Fibroblast of upper back skin (primary cell): ENCODE results near the gene RPL39L.
"Not testable (repeated sequence)": the region's sequence is repeated elsewhere in the genome, so short reads cannot be mapped to it uniquely, and the experiment has no call there.

ENCODE experiments used
- DNase-seq: peaks from one replicate; pipeline ENCODE4 v3.0.0-alpha.2; 2013

The RPL39L gene

DNA sequence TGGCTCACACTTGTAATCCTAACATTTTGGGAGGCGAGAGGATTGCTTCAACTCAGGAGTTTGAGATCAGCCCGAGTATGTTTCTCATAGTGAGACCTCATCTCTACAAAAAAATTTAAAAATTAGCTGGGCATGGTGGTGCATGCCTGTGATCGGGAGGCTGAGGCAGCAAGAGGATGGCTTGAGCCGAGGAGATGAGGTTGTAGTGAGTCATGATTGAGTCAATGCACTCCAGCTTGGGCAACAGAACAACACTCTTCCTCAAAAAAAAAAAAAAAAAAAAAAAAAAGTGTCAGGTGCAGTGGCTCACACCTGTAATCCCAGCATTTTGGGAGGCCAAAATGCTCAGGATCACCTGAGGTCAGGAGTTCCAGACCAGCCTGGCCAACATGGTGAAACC is 2.4 kb downstream of the RPL39L start:
- DNase-seq: peak; percentile 28

DNA sequence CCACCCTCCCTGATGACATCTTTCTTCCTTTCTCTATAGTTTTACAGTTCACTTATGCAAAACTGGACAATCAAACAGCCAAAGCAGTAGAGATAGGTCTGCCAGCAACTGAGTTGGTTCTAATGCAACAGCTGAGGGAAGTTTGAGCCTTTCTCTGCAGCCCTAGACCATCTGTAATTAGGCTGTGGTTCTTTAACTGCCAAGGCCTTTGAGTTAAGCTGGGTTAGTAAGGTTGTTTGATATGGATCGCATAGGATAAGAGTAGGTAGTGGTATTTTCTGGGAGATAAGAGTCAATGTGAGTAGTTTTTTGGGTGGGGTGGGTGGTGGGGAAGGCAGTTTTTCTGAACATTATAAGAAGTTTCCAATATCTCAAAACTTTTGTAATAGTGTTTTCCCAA is 3.0 kb downstream of the RPL39L start:
- DNase-seq: no peak

DNA sequence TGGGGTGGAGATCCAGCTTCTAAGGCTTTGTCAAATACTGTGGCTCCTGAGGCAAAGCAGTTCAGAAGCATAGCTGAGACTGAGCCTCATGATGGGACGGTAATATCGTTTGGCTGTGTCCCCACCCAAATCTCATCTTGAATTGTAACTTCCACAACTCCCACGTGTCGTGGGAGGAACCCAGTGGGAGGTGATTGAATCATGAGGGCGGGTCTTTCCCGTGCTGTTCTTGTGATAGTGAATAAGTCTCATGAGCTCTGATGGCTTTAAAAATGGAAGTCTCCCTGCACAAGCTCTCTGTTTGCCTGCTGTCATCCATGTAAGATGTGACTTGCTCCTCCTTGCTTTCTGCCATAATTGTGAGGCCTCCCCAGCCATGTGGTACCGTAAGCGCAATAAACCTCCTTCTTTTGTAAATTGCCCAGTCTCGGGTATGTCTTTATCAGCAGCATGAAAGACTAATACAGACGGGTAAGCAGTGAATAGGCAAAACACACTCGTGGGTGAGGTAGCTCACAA is 4.1 kb downstream of the RPL39L start:
- not testable (repeated sequence) for DNase-seq

DNA sequence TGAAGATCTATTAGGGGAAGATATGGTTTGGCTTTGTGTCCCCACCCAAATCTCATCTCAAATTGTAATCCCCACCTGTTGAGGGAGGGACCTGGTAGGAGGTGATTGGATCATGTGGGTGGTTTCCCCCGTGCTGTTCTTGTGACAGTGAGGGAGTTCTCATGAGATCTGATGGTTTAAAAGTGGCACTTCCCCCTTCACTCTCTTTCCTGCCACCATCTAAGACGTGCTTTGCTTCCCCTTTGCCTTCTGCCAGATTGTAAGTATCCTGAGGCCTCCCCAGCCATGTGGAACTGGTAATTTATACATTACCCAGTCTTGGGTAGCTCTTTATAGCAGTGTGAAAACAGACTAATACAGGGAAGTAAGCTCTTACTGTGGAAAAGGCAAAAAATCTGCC is 6.1 kb downstream of the RPL39L start:
- not testable (repeated sequence) for DNase-seq

DNA sequence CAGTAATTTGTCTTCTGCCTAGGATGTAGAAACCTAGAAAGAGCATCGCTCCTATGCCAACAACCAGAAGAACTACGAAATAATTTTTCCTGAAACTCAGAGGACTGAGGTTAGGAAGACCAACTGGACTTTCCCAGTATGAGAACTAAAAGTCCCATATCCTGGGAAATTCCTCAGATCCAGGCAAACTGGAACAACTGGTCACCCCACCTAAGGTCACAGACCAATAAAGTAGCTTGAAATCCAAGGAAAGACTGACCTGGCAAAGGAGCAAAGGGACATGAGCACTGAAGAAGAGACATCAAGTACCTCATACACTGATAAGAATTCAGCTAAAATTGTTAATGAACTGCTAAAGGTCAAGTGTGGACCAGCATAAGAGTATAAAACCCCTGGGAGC is 6.6 kb downstream of the RPL39L start:
- DNase-seq: no peak

DNA sequence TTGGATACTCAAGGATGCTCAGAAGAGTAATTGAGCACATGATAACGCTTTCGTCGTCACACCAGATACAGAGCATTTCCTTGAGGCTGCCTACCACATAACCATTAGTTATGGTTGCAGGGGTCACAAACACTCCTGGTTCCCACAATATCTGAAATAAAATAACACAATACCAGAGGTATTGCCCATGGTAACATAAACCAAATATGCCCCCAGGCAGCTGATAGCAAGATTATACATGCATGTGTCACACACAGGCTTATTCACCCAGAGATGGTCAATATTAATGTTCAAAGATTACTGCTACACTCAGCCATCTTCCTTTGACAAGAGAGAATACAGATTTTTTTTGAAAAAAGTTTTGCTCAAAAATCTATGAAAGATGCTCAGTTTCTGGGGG is 7.3 kb downstream of the RPL39L start:
- DNase-seq: no peak

DNA sequence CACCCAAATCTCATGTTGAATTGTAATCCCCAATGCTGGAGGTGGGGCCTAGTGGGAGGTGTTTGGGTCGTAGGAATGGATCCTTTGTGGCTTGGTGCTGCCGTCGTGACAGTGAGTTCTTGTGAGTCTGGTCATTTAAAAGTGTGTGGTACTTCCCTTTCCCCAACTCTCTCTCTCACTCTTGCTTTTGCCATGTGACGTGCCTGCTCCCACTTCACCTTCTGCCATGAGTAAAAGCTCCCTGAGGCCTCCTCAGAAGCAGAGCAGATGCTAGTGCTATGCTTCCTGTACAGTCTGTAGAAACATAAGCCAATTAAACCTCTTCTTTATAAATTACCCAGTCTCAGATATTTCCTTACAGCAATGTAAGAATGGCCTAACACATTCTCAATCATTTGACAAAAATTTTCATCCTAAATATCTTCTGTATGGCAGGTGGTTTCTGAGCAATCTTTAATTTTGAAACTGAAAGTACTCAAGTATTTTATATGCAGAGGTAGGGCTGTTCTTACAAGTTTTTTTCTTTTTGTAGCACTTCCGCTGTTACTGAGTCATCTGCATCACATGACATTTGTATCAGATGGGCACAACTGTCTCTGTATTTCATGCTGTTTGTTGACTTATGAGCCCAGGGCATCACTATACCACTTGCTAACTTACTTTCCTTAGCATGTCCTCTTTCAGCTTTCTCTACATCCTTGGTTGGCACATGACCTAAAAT is 8.8 kb downstream of the RPL39L start:
- DNase-seq: peak; percentile 13

DNA sequence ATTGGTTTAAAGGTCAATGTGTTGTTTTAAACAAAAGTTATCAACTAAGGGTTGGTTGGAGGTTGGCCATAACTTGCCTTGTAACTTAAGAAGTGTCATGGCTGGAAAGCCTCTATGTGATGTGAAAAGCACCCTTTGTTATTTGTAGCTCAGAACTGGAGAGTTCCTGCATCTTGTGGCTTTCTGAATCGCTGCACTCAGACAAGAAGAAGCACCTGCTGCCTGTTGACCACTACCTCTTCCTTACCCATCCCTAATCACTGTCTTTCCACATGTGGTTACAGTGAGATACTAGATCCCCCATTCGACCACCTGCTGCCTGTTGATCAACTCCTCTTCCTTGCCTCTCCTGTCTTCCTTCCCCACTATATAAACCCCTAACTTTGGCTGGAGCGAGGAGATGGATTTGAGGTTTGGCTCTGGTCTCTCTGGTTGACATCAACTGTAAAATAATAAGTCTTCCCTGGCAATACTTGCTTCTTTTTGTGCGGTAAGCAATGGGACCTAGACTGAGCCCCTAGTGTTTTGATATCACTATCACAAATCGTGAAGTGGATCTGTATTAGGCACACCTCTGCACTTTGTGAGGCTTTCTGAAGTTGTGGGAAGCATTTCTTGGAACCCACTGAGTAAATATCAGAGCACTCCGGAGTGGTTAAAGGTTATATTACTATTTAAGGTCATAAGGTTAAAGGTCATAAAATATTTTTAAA is 13.8 kb downstream of the RPL39L start:
- no peak for DNase-seq

DNA sequence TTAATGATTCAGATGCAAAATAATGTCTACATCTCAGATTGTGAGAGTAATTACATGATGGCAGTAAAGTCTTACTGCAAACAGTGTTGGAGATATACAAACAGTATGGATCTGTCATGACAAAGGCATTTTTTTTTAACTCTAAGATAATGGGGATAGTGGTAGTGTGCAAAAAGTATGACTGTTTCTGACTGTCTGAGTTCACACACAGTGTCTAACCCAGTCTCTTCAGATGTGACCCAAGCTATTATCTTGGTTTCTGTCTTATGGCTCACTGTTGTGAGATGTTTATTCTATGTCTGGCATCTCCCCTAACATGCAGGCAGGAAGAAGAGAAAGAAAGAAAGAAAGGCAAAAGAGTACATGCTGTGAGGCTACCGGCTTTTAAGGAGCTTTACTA is 17.0 kb downstream of the RPL39L start:
- no peak for DNase-seq

DNA sequence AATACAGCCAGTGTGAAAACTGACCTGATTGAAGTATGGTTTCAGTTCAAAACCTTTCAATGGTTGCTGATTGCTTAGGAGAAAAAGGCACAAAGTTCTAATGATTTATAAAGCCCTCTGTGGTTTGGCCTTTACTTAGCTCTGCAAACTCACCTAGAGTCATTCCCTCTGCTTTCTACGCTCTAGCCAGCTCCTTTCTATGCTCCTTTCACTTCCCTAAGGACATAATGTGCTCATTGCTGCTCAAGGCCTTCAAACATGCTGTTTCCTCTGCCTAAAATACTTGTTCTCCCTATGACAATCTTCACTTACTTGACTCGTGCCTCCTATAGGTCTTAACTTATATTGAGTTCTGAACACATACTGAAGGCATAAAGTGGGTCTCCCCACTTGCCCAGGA is 19.0 kb downstream of the RPL39L start:
- DNase-seq: no peak

DNA sequence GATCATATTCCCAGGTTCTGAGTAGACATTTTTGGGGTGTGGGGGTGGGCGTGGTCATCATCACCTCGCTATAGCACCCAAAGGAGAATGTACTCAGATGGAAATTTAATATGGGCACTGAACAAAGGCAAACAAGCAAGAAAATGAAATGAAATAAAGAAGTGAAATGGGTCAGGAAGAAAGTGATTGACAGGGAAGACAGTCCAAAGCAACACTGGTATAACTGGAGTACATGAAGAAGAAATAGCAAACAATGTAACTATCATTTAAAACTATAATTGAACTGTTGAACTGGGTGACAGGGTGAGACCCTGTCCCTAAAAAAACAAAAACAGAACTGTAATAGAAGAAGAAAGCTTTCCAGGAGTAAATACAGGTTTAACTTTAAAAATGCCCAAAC is 24.8 kb downstream of the RPL39L start:
- no peak for DNase-seq

DNA sequence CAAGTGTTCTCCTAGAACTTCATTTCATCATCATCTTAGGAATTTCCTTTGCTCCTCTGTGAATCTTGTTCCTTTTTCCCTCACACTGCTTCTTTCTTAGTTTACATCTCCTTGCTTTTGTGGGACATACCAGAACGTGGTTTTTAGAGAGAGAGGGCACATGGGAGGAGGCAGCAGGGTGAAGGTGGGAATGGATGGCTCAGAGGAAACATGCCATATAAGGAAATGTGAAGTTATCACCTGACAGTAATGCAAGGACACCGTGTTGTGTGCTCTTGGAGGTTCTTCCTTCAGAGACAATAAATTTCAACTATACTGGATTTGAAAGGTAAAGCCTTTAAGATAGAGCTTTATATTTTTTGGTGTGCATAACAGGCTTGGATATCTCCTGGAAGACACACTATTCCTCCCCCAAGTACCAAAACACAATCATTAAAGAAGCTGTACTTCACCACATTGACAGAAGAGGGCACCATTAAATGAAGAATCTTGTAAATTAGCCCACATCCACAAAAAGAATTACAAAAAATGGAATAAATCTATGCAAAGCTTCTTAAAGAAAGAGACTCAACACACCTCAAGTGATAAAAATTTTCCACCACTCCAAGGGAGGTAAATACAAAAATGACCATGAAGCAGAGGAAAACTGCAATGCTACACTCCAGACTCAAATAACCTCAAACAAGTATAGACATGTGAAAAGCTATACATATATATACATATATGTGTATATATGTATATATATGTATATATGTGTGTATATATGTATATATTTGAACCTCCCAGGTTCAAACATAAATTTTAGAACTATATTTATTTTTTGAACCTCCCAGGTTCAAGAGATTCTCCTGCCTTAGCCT is 26.1 kb downstream of the RPL39L start:
- DNase-seq: peak; percentile 50

DNA sequence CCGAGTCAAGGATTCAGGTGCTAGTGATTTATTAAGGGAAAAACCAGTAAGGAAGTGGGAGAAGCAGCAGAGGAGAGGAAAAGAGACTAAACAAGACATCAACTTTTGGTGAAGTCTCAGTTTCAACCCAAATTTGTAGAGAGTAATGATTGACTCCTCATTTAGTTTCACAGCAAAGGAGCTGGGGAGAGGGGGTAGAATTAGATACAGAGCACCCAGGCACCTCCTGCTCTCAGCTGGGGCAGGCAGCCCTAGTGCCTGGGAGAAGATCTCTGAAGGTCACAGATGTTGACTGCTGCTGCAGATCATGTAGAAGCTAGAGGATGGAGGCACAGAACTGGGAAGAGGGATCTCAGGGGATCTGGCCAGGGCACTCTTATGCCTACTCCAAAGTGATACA is 29.1 kb downstream of the RPL39L start:
- DNase-seq: no peak

DNA sequence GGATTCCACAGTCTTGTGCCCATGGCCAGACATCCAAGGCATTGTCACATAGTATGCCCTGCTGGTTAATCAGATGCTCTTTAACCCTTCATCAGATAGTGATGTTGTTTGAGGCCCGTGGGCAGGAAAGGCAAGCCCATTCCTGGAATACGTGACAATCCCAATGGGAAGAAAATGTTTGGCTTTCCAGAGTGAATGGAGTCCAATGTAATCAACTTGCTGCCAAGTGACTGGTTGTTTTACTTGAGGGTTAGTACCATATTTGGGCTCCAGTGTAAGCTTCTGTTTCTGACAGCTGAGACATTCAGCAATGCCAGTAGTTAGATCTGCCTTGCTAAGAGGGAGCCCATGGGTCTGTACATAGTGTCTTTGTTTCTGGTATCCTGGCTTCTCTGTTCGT is 31.3 kb downstream of the RPL39L start:
- DNase-seq: no peak

DNA sequence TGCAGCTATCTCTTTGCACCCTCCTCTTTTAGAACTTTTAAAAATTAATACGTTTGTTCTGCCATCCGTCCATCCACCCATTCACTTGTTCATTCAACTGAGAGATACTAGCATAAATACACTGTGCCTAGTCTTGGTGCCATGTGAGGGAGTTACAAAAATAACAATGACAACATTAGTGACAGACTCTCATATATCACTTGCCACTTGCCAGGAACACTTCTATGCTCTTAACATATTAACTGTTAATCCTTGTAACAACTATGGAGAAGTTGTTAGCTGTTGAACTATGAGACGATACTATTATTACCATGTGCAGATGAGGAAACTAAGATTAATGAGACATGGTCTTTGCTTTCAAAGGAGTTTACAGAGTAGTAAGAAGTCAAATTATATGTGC is 33.6 kb downstream of the RPL39L start:
- no peak for DNase-seq

DNA sequence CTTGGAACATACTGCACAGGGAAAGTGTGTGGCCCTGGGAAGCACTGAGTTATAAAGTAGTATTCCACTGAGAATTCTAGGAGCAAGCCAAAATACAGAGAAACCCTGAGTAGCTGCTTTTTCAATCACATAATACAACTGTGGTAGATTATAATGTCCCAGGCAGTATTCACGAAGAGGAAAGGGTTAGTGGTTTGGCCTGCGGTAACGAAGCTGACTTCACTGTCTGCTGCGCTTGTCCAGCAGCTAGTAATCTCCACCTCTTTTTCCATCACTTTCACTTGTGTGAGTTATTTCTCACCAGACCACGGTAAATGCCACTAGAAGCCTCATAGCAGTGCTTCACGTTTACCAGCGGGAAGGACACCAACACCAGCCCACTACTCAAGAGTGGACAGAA is 34.4 kb downstream of the RPL39L start:
- DNase-seq: peak; percentile 77

DNA sequence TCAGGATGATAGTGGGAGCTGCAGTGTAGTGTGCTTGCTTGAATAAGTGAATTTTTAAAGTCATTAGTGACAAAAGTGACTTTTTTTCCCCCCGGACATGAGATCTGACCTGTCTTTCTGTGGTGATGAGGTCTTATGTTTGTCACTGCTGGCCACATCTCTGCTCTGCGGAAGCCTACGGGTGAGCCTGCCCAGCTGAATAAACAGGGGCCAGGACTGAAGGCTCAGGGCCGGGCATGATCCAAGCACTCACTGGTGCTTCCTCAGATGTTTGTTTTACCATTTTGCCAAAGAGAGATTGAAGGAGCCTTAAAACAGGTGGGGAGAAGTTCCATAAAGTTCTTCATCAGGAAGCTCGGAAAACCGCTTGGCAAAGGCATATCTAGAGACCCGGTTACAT is 35.0 kb downstream of the RPL39L start:
- no peak for DNase-seq

DNA sequence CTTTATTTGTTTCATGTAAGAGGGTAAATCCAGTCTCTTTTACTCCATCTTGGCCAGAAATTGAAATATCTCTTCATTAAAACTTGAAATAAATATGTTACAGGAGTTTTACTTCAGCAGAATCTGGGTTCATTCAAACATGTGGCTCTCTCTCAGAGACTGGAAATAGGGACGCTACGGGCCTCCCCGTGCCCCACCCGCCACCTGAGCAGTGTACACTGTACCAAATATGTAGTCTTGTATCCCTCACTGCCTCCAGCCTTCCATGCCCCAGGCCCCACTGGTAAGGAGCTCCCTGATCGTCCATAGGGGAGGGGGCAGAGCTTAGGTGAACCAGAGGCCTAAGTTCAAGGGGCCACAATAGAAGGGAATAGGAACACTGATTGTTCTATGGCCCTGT is 36.0 kb downstream of the RPL39L start:
- DNase-seq: no peak

DNA sequence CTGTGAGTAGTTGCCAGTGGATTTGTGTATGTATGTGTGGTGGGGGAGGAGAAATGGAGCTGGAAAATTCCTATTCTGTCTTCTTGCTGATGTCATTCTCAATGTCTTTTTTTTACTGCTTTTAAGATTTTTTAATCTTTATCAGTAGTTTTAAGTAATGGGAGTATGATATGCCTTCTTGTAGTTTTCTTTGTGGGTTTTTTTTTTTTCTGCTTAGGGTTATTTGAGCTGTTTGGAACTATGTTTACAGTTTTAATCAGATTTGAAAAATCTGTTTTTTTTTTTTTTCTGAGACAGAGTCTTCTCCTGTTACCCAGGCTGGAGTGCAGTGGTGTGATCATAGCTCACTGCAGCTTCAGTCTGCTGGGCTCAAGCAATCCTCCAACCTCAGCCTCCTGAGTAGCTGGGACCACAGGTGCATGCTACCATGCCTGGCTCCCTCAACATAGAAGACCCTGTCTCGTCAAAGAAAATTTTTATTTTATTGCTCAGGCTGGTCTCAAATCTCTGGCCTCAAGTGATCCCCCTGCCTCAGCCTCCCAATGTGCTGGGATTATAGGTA is 37.1 kb downstream of the RPL39L start:
- no peak for DNase-seq

DNA sequence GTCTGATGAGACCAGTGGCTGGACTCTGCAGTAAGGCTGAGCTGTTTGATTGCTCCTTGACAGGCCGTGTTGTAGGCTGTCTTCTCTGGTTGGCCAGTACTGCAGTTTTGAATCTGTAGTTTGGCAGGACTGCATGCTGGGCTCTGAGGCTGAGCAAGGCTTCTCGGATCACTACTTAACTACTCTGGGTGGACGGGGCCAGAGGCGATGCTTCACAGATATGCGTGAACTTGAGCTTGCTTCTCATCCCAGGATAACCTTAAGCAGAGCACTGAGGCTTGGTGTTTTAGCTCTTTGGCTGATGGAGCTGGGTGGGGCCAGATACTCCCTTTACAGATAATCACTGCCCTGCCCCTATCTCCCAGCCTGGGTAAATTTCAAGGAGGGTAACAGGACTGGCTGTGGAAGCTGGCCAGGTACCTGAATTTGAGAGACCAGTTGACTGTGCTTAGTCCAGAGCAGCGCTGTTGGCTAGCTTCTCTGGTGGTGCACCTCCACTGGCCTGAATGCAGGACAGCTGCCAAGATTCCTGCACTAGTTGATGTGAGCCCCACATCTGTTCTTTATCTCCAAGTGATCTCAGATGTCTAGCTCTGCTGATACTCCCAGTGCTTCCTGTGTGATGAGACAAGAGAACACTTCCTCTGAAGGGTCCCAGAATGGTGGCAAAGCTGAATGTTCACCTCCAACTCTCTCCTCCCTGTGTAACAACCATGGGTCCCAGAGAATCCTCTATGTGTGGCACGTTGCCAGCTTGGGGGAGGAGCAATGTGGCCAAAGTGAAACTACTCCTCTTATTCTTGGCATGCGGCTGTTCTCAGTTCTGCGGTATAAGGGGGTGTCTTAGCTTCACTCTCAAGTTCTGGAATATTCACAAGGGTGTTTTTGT is 37.9 kb downstream of the RPL39L start:
- DNase-seq: peak; percentile 91

DNA sequence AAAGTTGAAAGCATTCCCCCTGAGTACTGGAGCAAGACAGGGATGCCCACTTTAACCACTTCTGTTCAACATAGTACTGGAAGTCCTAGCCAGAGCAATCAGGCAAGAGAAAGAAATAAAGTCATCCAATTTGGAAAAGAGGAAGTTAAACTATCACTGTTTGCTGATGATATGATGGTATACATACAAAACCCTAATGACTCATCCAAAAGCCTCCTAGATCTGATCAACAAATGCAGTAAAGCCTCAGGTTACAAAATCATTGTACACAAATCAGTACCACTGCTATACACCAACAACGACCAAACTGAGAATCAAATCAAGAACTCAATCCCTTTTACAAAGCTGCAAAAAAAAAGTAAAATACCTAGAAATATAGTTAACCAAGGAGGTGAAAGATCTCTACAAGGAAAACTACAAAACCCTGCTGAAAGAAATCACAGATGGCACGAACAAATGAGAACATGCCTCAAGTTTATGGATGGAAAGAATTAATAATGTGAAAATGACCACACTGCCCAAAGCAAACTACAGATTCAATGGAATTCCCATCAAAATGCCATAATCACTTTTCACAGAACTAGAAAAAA is 40.3 kb downstream of the RPL39L start:
- DNase-seq: no peak

DNA sequence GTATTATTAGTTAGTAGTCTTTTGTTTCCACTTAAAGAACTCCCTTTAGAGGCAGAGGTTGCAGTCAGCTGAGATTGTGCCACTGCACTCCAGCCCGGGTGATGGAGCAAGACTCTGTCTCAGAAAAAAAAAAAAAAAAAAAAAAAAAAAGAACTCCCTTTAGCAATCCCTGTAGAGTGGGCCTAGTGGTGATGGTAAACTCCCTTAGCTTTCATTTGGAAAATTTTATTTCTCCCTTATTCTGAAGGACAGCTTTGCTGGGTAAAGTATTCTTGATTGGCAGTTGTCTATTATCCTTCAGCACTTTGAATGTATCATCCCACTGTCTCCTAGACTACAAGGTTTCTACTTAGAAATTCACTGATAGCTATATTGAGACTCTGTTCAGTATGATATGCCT is 46.0 kb downstream of the RPL39L start:
- no peak for DNase-seq
